Stimulated activated CD4-positive, alpha-beta T cell treated with anti-CD3 and anti-CD28 coated beads, Interleukin-15, amount 100 ng/mL, for 24 hours (primary cell): ENCODE measurements around the gene COLGALT1.
A peak's percentile ranks its signal among the peaks of the same experiment; 100 is the strongest.
"Not testable (repeated sequence)": the region's sequence is repeated elsewhere in the genome, so short reads cannot be mapped to it uniquely, and the experiment has no call there.

ENCODE experiments used
- DNase-seq: peaks from one replicate; pipeline ENCODE4 v3.0.0-alpha.2; 2020

The COLGALT1 gene

GRCh38 chr19:17562561-17562960 is 7.1 kb downstream of the COLGALT1 start:
- no peak for DNase-seq

- DNase-seq, result no peak
Observed at GRCh38 chr19:17564781-17565180, 9.3 kb downstream of the COLGALT1 start.

DNA sequence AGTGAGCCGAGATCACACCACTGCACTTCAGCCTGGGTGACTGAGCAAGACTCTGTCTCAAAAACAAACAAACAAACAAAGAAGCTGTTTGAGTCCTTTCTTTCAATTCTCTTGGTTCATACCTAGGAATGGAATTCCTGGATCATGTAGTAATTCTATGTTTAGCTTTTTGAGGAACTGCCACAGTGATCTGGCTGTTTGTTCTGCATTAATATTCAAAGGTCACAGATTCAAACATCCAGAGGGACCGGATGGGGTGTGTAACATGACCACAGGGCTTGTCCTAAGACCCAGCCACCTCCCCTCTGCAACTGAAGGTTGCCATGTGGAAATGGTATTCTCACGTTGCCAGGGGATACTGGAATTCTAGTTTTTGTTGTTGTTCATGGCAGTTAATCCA is 10.2 kb downstream of the COLGALT1 start:
- no peak for DNase-seq

GRCh38 chr19:17567940-17568339 is 12.5 kb downstream of the COLGALT1 start:
- no peak for DNase-seq

DNA sequence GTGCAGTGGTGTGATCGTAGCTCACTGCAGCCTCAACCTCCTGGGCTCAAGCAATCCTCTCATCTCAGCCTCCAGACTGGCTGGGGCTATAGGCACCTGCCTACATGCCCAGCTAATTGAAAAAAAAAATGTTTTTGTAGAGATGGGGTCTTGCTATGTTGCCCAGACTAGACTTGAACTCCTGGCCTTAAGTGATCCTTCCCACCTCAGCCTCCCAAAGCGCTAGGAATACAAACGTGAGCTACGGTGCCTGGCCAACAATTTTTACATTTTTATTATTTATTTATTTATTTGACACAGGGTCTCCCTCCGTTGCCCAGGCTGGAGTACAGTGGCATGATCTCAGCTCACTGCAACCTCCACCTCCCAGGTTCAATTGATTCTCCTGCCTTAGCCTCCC is 14.8 kb downstream of the COLGALT1 start:
- not testable (repeated sequence) for DNase-seq

- no peak for DNase-seq
Observed at GRCh38 chr19:17570791-17571190, 15.3 kb downstream of the COLGALT1 start.

GRCh38 chr19:17572638-17573037 is 17.2 kb downstream of the COLGALT1 start:
- no peak for DNase-seq

DNA sequence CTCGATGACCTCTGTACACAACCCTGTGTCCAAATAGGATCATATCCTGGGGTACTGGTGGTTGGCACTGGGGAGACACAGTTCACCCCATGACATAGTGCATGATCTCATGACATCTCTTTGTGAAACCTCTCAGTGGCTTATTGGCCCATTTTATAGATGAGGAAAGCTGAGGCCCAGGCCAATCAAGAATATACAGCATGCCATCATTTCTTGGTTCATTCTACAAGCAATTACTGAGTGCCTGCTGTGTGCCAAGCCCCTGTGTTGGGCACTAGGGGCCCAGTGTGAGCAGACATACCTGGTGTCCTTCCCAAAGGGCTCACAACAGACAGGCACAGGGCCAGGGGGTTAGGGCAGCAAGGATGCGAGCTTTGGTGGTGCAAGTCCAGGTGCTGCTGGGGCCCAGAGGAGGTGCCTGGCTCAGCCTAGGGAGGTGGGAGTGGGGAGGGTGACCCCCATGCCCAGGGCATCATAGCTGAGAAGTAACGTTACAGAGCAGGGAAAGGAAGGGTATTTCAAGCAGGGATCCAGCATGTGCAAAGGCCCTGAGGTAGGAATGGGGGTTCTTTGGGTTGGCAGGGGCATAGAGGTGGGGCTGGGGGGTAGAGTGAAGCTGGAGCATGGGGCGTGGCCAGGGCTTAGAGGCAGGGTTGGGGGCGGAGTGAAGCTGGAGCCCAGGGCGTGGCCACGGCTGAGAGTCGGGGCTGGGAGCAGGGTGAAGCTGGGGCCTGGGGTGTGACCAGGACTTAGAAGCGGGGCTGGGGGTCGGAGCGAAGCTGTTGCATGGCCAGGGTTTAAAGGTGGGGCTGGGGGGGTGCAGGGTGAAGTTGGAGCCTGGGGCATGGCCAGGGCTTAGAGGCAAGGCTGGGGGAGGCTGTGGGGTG is 20.7 kb downstream of the COLGALT1 start:
- DNase-seq, result peak; percentile 35

DNA sequence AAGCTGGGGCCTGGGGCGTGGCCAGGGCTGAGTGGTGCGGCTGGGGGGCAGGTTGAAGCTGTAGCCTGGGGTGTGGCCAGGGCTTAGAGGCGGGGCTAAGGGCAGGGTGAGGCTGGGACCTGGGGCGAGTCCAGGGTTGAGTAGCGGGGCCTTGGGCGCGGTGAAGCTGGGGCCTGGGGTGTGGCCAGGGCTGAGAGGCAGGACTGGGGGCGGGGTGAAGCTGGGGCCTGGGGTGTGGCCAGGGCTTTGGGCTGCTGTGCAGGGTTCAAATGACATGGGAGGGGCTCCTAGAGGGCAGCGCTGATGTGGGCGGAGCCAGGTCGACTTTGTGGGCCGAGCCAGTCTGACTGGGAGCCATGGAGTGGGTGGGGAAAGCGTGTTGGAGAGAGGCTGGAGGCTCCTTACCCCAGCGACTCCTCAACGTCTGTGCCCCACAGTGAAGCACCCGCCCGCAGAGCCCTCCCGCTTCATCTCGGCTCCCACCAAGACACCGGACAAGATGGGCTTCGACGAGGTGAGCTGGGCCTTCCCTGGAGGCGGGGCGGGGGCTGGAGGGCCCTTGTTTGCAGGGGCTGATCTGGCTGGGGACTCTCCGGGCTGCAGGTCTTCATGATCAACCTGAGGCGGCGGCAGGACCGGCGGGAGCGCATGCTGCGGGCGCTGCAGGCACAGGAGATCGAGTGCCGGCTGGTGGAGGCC is 21.5 kb downstream of the COLGALT1 start:
- peak; percentile 72 for DNase-seq

DNA sequence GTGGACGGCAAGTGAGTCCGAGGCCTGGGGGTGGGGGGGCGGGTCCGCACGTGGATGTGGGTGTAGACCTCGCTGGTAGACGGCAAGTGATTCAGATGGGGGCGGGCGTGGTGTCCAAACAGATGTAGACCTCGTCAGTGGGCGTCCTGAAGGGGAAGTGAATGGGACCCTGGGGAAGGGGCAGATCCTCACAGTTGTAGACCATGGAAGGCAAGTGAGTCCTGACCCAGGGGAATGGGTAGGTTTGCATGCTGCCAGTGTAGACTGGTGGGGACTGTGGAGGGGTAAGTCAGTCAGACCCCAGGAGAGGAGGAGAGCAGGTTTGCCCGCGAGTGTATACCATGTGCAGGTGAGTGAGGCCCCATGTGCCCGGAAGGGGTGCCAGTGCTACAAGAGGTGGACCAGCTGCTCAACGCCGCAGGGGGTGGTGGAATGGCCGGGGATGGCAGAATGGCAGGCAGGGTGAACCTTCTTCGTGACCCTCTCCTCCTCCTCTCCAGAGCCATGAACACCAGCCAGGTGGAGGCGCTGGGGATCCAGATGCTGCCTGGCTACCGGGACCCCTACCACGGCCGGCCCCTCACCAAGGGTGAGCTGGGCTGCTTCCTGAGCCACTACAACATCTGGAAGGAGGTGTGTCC is 22.1 kb downstream of the COLGALT1 start:
- DNase-seq, result no peak

- DNase-seq, result peak; percentile 39
Observed at GRCh38 chr19:17579661-17580244, 24.3 kb downstream of the COLGALT1 start.

GRCh38 chr19:17580470-17581144 is 25.2 kb downstream of the COLGALT1 start:
- DNase-seq, result no peak

DNA sequence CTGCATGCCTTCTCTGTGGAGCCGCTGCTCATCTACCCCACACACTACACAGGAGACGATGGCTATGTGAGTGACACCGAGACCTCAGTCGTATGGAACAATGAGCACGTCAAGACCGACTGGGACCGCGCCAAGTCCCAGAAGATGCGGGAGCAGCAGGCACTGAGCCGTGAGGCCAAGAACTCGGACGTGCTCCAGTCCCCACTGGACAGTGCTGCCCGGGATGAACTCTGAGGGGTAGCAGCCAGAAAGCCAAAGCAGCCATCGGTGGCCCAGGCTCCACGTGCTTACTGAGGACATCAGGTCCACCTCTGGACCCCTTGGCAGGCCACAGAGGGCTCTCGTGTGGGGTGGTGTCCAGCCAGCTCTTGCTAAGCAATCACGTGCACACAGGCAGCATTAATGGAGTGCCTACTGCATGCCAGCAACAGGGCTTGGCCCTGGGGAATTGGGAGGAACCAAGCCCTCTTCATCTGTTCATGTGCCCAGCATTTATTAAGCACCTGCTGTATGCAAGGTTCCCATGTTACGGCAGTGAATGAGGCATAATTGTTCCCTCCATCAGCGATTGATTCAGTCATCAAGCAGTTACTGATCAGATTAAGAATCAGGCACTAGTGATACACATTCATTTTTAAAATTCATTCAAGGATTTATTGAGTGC is 25.9 kb downstream of the COLGALT1 start:
- no peak for DNase-seq

- no peak for DNase-seq
Observed at GRCh38 chr19:17582613-17583012, 27.2 kb downstream of the COLGALT1 start.

GRCh38 chr19:17584132-17584531 is 28.7 kb downstream of the COLGALT1 start:
- DNase-seq, result no peak

DNA sequence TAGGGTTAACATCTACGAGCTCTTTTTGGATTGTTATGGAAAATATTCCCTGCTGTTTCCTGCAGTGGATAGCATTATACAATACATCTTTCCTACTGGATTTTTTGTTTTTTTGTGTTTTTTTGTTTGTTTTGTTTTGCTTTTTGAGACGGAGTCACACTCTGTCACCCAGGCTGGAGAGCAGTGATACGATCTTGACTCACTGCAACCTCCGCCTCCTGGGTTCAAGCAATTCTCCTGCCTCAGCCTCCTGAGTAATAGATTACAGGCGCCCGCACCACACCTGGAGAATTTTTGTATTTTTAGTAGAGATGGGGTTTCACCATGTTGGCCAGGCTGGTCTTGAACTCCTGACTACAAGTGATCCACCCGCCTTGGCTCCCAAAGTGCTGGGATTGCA is 29.9 kb downstream of the COLGALT1 start:
- DNase-seq, result not testable (repeated sequence)

GRCh38 chr19:17590866-17591265 is 35.4 kb downstream of the COLGALT1 start:
- DNase-seq, result no peak

GRCh38 chr19:17594296-17594695 is 38.8 kb downstream of the COLGALT1 start:
- not testable (repeated sequence) for DNase-seq

GRCh38 chr19:17598063-17598462 is 42.6 kb downstream of the COLGALT1 start:
- DNase-seq, result not testable (repeated sequence)

DNA sequence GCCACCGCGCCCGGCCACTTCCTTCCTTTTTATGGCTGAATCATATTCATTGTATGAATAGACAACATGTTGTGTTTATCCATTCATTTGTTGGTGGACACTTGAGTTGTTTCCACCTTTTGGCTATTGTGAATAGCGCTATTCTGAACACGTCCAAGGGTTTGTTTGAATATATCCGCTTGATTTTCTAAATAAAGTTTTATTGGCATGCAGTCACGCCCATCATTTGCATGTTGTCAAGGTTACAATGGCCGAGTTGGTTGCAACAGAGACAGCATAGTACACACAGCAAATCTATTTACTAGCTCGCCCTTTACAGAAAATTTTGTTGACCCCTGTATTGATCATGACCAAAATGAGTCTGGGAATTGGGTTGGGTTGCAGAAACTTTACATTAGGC is 43.5 kb downstream of the COLGALT1 start:
- DNase-seq, result no peak

DNA sequence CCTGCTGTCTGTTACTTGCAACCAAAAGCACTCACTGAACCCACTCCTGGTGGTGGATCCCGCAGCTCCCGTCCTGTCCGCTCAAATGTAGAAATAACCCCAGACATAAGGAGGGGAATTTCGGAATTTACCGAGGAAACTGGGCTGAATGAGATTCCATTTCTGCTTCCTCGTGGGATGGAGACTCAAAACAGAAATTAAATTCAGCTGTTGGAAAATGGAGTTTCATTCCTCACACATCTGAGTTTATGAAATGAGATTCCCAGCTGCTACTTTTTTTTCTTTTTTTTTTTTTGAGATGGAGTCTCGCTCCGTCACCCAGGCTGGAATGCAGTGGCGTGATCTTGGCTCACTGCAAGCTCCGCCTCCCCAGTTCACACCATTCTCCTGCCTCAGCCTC is 44.3 kb downstream of the COLGALT1 start:
- no peak for DNase-seq

DNA sequence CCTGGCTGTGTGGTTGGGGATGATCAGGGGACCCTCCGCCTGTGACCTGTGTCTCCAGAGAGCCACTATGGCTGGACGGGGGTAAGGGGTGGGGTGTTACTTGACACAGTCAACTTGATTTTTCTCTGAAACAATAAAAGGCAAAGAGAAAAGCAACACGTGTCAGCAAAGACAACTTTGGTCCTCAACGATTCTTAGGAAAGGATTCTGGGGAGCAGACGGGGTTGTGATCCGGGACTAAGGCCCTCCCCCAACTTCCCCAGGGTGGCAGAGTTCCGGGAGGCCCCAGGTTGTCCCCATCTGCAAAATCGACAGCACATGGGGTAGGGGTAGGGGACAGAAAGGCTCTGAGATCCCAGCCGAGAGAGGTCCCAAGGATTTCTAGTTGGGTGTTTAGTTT is 46.2 kb downstream of the COLGALT1 start:
- DNase-seq, result no peak
